ENCODE measurements around the gene POGK.

DNA sequence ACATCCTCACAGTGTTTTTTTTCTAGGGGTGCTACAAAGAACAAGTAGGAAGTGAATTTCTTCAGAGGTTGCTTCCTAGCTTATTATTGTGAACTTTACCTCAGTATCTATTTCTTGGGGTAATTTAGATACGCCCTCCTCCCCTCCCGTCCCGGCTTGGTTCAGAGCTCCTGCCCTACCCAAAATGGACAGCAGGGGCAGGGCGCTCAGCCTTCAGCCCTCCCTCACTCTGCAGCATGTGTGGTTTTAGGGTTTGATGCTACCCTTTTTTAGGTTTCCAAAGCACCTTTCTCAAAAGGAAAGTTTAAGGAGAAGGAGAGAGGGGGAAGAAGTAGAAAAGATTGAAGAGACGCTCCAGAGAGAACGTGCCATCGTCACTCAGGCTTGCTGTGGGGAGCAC is 16.9 kb upstream of the POGK start:
- TF ChIP-seq, protein P1, sequence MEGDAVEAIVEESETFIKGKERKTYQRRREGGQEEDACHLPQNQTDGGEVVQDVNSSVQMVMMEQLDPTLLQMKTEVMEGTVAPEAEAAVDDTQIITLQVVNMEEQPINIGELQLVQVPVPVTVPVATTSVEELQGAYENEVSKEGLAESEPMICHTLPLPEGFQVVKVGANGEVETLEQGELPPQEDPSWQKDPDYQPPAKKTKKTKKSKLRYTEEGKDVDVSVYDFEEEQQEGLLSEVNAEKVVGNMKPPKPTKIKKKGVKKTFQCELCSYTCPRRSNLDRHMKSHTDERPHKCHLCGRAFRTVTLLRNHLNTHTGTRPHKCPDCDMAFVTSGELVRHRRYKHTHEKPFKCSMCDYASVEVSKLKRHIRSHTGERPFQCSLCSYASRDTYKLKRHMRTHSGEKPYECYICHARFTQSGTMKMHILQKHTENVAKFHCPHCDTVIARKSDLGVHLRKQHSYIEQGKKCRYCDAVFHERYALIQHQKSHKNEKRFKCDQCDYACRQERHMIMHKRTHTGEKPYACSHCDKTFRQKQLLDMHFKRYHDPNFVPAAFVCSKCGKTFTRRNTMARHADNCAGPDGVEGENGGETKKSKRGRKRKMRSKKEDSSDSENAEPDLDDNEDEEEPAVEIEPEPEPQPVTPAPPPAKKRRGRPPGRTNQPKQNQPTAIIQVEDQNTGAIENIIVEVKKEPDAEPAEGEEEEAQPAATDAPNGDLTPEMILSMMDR (IDR thresholded peaks at IDR 0.05; ENCODE audit: insufficient read depth, low read length, poor library complexity, severe bottlenecking) = peak; percentile 33
- TF ChIP-seq EZH2phosphoT487 (conservative IDR thresholded peaks at IDR 0.05; ENCODE audit: low read length) = no peak
